Astrocyte (in vitro differentiated cells and primary cell): ENCODE data around the gene BLOC1S4. TPM values are rescaled to one million over a fixed set of nuclear protein-coding genes. Genes with fewer than 3 reads are reported as not detected.

Source experiments
- DNase-seq: peaks from one replicate; pipeline ENCODE4 v3.0.0-alpha.2; 2010; ENCODE audit warnings: low read depth
- FAIRE-seq: peaks from 2 replicates; lab custom pipeline; 2011; peaks lifted over from hg19 to GRCh38; lab: Jason Lieb, UNC
- H2AFZ ChIP-seq: 2 replicates; pipeline ENCODE4 v1.6.0; 2012; ENCODE audit warnings: low read depth, low read length, inconsistent platforms
- H3K27ac ChIP-seq: 2 replicates; pipeline ENCODE4 v1.5.1; 2011; ENCODE audit warnings: low read depth, low read length, inconsistent platforms
- H3K27me3 ChIP-seq: 2 replicates; pipeline ENCODE4 v1.6.0; 2011; ENCODE audit warnings: low read length, inconsistent platforms; ENCODE audit not compliant: insufficient read depth
- H3K36me3 ChIP-seq: 2 replicates; pipeline ENCODE4 v1.5.1; 2011; ENCODE audit warnings: low read length, inconsistent platforms; ENCODE audit not compliant: insufficient read depth
- H3K4me1 ChIP-seq: 2 replicates; pipeline ENCODE4 v1.5.1; 2011; ENCODE audit warnings: low read length, inconsistent platforms; ENCODE audit not compliant: insufficient read depth
- H3K4me2 ChIP-seq: 2 replicates; pipeline ENCODE4 v1.6.0; 2012; ENCODE audit warnings: low read length, inconsistent platforms
- H3K4me3 ChIP-seq: 2 replicates; pipeline ENCODE4 v1.5.1; 2011; ENCODE audit warnings: low read depth, mild to moderate bottlenecking, low read length, inconsistent platforms; ENCODE audit not compliant: insufficient read depth
- H3K79me2 ChIP-seq: 2 replicates; pipeline ENCODE4 v1.6.0; 2012; ENCODE audit warnings: mild to moderate bottlenecking, low read length, inconsistent platforms; ENCODE audit not compliant: insufficient read depth
- H3K9ac ChIP-seq: 2 replicates; pipeline ENCODE4 v1.6.0; 2012; ENCODE audit warnings: mild to moderate bottlenecking, low read length, inconsistent platforms
- H3K9me3 ChIP-seq: 2 replicates; pipeline ENCODE4 v1.5.1; 2012; ENCODE audit warnings: low read depth, mild to moderate bottlenecking, low read length, inconsistent platforms; ENCODE audit not compliant: insufficient read depth
- H4K20me1 ChIP-seq: 2 replicates; pipeline ENCODE4 v1.6.0; 2012; ENCODE audit warnings: low read length, inconsistent platforms; ENCODE audit not compliant: insufficient read depth
- H3K27ac Mint-ChIP-seq: one replicate; pipeline ENCODE4 v1.8.0; 2021; ENCODE audit warnings: mild to moderate bottlenecking, mixed read lengths; ENCODE audit not compliant: unreplicated experiment
- H3K27me3 Mint-ChIP-seq: one replicate; pipeline ENCODE4 v1.8.0; 2021; ENCODE audit warnings: low read depth, mixed read lengths; ENCODE audit not compliant: unreplicated experiment
- H3K36me3 Mint-ChIP-seq: one replicate; pipeline ENCODE4 v1.8.0; 2021; ENCODE audit warnings: low read depth, mixed read lengths; ENCODE audit not compliant: unreplicated experiment
- H3K4me1 Mint-ChIP-seq: one replicate; pipeline ENCODE4 v1.8.0; 2021; ENCODE audit warnings: low read depth, mixed read lengths; ENCODE audit not compliant: unreplicated experiment
- H3K4me3 Mint-ChIP-seq: one replicate; pipeline ENCODE4 v1.8.0; 2021; ENCODE audit warnings: mild to moderate bottlenecking, moderate library complexity, mixed read lengths; ENCODE audit not compliant: unreplicated experiment
- H3K9me3 Mint-ChIP-seq: one replicate; pipeline ENCODE4 v1.8.0; 2021; ENCODE audit warnings: mild to moderate bottlenecking, mixed read lengths; ENCODE audit not compliant: unreplicated experiment
- CTCF ChIP-seq: IDR thresholded peaks from 2 replicates; pipeline ENCODE4 v1.5.1; 2011; ENCODE audit warnings: low read depth, mild to moderate bottlenecking, inconsistent platforms, low read length, moderate library complexity; ENCODE audit not compliant: insufficient read depth
- EZH2 ChIP-seq: IDR thresholded peaks from 2 replicates; pipeline ENCODE4 v1.6.1; 2012; ENCODE audit warnings: mild to moderate bottlenecking, low read length, inconsistent platforms; ENCODE audit not compliant: insufficient read depth
- total RNA-seq: library from RNA; stranded (reverse); gene quantifications from 2 replicates; pipeline ENCODE4 v1.2.1, GENCODE V29; 2021

The BLOC1S4 gene
- total RNA-seq, 1 donor from 2014 or later = 20.9 TPM

GRCh38 chr4:6721121-6721520 lies 5.1 kb downstream of the BLOC1S4 start:
- Histone ChIP-seq H2AFZ (no peak overlapping the region), H3K79me2 (peaks cover 24% of the 10 kb centered on the region), H4K20me1 (peaks cover 28% of the 10 kb centered on the region), H3K4me3 (no peak overlapping the region), H3K27ac (no peak overlapping the region), H3K4me2 (no peak overlapping the region), H3K9ac (no peak overlapping the region), H3K9me3 (no peaks in the 10 kb centered on the region), H3K4me1 (peaks cover 15% of the 10 kb centered on the region), H3K27me3 (no peaks in the 10 kb centered on the region), H3K36me3 (no peaks in the 10 kb centered on the region)
- Mint-ChIP-seq H3K27me3 (no peaks in the 10 kb centered on the region), H3K36me3 (peaks cover 2% of the 10 kb centered on the region), H3K4me3 (no peak overlapping the region), H3K27ac (no peak overlapping the region), H3K9me3 (no peaks in the 10 kb centered on the region), H3K4me1 (peaks cover 13% of the 10 kb centered on the region)
- no peak for TF ChIP-seq CTCF
- FAIRE-seq (no peak), DNase-seq (no peak)

GRCh38 chr4:6722891-6723290 lies 6.9 kb downstream of the BLOC1S4 start:
- no peaks in the 10 kb centered on the region for H3K27me3 Mint-ChIP-seq
- Histone ChIP-seq H3K4me2 (no peak overlapping the region), H4K20me1 (peaks cover 16% of the 10 kb centered on the region), H3K27ac (no peak overlapping the region), H3K79me2 (peaks cover 7% of the 10 kb centered on the region), H3K4me3 (no peak overlapping the region), H3K9me3 (no peaks in the 10 kb centered on the region), H3K4me1 (peaks cover 23% of the 10 kb centered on the region), H3K27me3 (no peaks in the 10 kb centered on the region), H3K9ac (no peak overlapping the region), H3K36me3 (no peaks in the 10 kb centered on the region), H2AFZ (no peak overlapping the region)
- no peaks in the 10 kb centered on the region for H3K9me3 Mint-ChIP-seq
- DNase-seq = no peak
- H3K4me3 Mint-ChIP-seq = no peak overlapping the region
- peaks cover 13% of the 10 kb centered on the region for H3K4me1 Mint-ChIP-seq
- no peak for TF ChIP-seq EZH2
- TF ChIP-seq CTCF = no peak
- peaks cover 2% of the 10 kb centered on the region for H3K36me3 Mint-ChIP-seq
- H3K27ac Mint-ChIP-seq = no peak overlapping the region
- FAIRE-seq = no peak

- no peak overlapping the region for H3K4me3 Mint-ChIP-seq
- no peaks in the 10 kb centered on the region for H3K36me3 ChIP-seq
- no peak overlapping the region for H3K4me3 ChIP-seq
- no peak overlapping the region for H3K27ac ChIP-seq
- peaks cover 11% of the 10 kb centered on the region for H3K4me1 Mint-ChIP-seq
- peaks cover 23% of the 10 kb centered on the region for H3K4me1 ChIP-seq
- peaks cover 1% of the 10 kb centered on the region for H3K36me3 Mint-ChIP-seq
- no peak overlapping the region for H3K4me2 ChIP-seq
- H3K9me3 ChIP-seq = no peaks in the 10 kb centered on the region
- no peaks in the 10 kb centered on the region for H3K27me3 ChIP-seq
- no peaks in the 10 kb centered on the region for H3K9me3 Mint-ChIP-seq
- H3K79me2 ChIP-seq = no peaks in the 10 kb centered on the region
- H3K27ac Mint-ChIP-seq = no peak overlapping the region
- peaks cover 9% of the 10 kb centered on the region for H4K20me1 ChIP-seq
- FAIRE-seq (no peak), DNase-seq (no peak)
- TF ChIP-seq CTCF (no peak), EZH2 (no peak)
- no peaks in the 10 kb centered on the region for H3K27me3 Mint-ChIP-seq
- H3K9ac ChIP-seq = peak overlapping the region; percentile 9
- peak overlapping the region; percentile 85 for H2AFZ ChIP-seq
Measured at GRCh38 chr4:6723851-6724250, 7.9 kb downstream of the BLOC1S4 start.
